NOMO-1 (cell line): ENCODE results near the gene DCLK2.
A peak's percentile ranks its signal among the peaks of the same experiment; 100 is the strongest.

ENCODE experiments used
- DNase-seq, 2 experiments: peaks; one replicate each; lab custom pipeline; 2025; ENCODE audit not compliant: unreplicated experiment in 2 of 2; lab: John Stamatoyannopoulos, UW

DCLK2 gene

DNA sequence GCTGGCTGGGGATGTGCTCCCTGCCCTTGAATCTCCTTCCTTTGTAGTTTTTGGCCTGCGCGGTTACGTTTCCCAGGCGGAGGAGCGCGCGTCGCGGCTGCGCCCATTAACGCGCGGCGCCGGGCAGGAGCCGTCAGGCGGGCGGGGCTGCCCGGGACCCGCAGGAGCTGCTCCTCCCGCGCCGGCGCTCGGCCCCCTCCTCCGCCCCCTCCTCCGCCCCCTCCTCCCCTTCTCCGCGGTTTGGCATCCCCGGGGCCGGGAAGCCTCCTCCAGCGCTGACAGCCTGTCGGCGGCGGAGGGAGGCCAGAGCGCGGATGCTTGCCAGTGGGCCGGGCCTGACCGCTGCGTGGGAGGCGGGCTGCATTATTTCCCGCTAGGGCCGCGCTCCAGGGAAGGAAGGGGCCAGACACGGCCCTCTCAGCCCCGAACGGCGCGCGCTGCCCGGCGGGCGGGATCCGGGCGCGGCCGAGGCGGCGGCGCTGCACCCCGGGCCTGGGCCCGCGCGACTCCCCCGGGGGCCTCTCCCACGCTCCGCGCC lies at the start of gene DCLK2:
DCLK2 (plus strand) TSS at position 405 of the 538 bp plus-strand sequence. CDS start 583 bp downstream, outside the sequence.
- no peak for DNase-seq

DNA sequence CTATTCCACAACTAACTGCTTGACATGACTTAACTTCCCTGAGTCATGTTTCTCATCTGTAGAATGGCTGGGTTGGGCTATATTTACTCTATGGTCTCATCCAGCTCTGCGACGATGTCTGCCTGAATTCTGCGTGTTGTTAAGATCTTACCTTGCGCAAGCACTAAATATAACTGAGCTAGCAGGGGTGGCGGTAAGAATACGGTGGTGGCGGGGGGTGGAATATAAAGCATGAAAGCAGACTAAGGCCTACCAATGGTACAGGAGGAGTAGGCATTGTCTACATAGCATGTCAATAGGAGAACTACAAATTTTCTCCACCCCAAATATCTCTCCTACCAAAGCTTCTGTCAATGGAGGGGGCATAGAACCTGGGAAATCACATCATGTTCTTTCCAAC lies 45.7 kb upstream of the DCLK2 start:
- DNase-seq, result no peak

DNA sequence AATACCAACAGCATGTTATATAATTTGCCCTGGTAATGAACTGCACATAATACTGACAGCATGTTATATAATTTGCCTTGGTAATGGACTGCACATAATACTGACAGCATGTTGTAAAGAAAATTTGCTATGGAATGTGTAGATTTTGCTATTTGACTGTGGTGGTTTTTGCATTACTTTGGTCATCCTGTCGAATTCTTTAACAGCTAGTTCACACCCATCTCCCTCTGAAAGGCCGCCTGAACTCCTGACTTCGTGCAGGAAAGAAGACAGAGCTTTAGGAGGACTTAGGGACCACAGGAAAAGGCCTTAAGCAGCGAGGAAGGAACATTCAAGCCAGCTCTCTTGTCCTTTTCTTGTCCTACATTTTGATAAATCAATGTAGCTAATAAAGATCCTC lies 45.2 kb upstream of the DCLK2 start:
- no peak for DNase-seq

DNA sequence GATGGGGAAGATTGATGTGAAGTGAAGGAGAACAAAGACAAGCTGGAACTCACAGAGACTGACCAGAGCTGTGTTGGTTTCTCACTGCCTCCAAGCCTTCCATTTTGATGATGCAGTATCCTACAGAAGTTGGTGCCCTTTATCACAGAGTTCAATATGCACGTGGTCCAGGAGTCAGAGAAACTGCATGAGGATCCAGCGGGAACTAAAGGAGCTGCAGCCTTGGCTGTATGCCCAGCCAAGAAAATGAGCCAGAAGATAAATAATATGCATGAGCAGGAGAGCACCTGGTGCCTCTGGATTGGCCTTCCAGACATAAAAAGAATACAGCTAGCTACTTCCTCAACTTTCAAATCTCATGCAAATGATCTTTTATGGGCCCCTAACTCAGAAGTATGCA lies 44.3 kb upstream of the DCLK2 start:
- no peak for DNase-seq

DNA sequence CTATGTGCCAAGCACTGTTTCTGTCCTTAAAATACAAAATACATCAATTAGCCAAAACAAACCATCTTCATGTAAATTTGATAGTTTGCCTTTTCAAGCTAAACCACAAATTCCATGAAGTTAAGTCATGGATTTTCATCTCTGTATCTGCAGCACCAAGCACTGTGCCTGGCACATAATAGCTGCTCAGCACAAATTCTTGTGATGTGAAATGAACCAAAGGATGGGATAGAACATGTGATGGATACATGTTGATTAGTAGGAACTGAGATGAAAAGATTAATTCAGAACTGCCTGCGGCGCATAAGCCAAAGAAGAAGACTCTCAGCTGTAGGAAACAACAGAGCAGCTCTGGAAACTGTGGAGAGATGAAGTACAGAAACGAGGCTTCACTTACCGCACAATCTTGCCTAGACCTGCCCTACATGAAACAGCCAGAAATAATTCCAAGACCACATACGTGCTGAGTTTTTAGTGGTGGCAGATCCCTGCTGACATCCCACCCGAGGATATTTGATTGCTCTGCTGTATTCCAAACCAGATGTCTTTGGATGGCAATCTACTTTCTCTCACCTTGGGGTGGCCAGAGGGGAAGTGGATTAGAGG lies 40.9 kb upstream of the DCLK2 start:
- no peak for DNase-seq

DNA sequence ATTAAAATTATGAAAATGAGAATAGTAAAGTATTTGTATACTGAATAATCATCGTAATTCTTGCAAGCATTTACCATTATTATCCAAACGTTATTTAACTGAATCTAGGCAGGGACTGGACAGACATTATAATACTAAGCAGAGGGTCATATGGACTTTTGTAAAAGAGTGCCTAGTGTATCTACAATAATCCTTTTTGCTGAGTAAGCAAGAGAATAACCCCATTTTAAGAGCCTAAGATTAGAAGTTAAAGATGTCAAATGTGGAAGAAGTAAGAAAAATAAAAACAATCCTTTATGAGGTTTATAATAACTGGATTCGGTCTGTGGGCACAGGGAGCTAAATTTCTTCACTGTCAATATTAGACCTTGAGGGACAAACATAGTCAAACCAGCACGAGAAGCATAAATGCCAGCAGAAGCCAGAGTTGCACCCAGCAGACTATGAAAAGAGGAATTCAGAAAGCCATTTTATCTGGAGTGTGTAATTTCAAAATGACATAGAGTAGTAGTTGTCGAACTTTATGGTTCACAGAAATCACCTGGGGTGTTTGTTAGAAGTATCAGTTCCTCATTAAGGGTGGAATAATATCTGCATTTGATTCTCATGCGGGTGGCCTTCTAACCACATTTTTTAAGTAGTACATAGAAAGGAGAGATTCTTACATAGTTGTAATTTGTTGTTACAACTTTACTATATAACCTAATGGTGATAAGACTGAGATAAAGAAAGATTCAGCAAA lies 39.7 kb upstream of the DCLK2 start:
- DNase-seq, result peak in 1 of 2 experiments; percentile 1

DNA sequence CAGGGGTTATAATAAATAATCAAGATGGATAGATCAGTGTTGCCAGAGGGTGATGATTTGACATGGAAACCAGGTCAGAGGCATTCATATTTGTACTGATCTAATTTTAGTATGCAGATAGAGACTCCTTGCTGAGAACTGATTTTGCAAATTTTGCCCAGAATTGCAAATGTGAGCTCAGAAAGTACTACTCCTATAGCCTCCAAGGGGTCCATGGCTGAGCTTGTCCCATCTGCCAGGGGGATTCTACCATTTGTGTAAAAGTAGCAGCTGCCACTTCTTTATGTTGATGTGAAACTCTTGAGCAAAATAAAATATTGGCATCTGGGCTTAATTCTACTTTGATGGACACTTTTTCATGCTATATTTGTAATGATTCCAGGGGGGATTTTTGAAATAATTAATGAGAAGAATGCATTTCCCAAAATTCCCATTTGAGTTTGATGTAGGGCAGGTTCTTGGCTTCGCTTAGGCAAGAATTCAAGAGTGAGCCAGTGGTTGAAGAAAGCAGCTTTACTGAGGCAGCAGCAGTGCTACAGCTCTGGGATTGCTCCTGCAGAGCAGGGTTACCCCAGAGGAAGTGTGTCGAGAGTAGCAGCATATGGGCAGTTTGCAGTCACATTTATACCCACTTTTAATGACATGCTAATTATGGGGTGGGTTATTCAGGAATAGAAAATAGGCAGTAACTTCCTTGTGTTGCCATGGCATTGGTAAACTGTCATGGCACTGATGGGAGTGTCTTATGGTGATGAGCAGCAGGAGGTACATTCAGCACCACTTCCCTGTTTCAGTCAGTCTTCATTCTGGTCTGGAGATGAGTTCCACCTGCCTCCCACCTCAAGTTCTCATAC lies 38.7 kb upstream of the DCLK2 start:
- DNase-seq, result no peak

DNA sequence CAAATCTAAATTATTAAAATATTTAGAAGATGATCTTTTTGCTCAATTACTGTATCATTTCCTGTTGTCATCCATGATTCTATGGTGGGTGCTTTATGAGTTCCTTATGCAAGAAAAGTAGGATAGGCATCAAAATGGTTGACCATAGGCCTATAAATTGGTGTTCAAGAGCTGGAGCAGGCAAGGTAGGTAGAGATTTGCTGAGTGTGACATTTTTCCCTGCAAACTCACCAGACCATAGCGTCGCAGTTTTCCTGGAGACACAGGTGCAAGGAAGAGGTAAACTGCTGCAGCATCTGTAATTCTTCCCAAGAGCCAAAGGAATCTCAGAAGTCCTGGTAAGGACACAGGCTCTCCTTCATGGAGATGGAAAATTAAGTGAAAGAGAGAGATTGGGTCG lies 33.7 kb upstream of the DCLK2 start:
- no peak for DNase-seq

DNA sequence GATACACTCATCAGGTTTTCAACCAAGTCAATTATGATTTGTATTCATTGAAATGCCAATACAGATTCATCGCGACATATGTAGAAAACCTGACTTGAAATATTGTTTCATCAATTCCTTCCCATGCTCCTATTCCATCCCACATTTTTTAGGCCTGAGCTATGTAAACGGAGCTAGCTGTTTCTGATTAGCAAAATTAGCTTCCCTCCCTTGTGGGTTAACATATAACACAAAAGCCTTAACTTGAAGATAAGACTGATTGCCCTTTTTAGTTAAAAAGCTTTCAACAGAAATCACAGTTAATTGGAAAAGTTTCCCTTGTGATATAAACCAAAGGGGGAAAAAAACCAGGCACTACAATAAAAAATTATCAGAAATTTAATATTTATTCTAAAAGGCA lies 32.8 kb upstream of the DCLK2 start:
- no peak for DNase-seq

DNA sequence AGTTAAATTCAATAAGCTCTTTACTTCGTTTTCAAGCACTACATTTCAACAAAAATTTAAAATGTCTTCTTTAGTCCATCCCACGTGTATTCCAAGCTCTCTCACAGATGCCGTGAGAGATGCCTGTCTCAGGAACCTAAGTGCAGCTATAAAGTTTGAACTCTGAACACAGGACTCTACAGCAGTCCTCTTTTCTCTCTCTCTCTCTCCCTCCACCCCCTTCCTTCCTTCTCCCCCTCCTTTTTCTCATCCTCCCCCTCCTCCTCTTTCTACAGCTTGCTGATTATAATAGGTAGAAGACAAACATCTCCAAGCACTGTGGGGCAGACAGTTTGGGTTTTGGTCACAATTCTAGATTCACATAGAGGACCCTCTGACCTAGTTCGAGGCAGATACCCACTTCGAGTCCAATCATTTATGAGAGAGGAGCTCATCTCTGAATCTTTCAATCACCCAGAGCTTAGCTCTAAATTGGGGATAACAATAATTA lies 31.5 kb upstream of the DCLK2 start:
- DNase-seq, result no peak

DNA sequence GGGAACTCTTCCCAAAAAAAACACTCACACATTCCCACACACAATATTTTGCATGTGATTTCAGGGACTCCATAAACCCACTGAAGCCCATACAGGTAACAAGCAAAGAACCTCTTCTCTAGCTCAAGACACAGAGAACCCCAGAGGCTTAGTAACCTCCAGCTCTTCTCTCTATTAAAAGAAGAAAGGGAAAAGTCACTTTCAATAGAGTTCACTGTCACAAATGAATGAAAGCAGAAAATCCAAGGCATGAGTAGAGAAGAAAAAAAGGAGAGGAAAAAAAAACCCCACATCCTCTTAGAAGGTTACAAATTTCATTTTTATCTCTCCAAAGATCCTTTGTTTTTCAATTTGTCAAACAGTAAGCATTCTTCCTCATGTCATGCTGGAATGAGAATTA lies 30.7 kb upstream of the DCLK2 start:
- DNase-seq, result no peak

DNA sequence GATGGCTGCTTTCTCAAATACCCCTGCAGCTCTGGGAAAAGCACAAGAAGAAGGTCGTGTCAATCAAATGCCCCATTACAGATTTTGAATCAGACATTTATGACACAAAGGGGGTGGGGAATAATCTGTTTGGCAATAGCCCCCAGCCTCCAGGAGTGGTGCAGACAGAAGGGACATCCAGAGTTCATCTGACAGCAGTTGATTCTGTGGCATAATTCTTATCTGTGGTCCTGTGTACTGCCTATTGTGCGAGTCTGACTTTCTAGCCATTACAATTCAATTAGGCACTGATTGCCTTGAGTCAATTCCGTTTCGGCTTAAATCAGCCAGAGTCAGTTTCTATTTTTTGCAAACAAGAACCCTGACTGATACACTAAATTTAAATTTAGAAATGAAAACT lies 28.6 kb upstream of the DCLK2 start:
- no peak for DNase-seq

DNA sequence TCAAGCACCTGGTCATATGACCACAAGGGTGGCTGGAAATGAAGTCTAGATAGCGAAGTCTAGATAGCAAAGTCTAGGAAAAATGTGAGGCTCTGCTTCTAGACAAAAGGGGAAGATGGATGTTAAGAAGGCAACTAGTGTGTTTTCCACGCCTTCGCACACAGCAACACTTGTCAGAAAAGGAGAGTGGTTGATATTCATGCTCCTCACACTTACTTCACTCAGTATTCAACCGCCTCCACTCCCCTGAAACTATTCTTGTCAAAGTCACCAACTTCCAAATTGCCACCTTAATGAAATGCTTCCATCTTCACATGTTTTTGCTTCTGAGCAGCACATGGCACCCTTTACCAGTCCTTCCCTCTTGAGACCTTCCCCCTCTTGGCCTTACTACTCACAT lies 27.7 kb upstream of the DCLK2 start:
- DNase-seq, result no peak

DNA sequence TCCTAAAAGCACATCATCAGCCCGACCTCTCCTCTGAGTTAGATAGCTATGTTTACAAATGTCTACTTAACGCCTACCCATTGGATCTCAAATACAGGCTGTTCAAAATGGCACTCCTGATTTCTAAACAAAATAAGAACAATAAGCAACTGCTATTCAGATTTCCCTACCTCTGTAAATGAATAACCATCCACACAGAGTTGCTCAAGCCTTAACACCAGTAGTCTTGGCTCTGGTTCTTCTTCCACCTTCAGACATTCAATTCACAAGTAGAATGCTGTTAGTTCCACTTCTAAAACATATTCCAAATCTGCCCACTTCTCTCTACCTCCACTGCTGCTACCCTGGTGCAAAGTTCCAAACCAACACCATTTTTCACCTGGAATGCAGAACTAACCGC lies 27.1 kb upstream of the DCLK2 start:
- DNase-seq, result no peak

DNA sequence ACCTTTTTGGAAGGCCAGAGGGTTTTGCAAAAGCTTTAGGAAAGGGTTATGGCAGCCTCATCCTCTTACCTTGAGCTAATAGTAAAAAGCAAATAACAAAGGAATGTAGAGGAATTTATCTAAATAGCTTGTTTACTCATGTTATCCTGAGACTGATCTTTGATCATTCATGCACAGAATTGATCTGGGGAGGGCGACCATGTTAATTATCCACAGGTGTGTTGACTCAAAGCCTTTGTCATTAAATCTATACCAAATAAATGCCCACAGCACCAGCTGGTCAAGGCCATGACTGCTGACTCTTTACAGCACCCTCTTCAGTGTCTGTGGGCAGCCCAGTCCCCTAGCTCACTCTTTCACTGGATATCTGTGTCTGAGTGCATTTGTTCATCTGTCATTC lies 22.8 kb upstream of the DCLK2 start:
- DNase-seq, result no peak

DNA sequence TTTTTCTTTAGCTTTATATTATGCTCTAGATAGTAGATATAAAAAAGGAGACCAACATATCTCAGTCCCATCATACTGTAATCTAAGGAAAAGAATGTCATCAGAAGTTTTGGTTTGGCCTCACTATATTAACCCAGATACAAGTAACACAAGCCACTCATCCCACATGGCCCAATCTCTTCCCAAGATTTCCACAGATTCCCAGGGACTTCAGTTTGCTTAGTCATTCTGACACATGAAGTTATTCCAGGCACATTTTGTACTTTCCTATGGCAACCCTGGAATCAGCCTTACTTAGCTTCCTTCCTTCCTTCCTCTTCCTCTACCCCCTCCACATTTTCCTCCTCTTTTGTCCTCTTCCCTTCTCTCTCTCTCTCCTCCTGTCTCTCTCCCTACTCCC lies 21.7 kb upstream of the DCLK2 start:
- DNase-seq, result no peak

DNA sequence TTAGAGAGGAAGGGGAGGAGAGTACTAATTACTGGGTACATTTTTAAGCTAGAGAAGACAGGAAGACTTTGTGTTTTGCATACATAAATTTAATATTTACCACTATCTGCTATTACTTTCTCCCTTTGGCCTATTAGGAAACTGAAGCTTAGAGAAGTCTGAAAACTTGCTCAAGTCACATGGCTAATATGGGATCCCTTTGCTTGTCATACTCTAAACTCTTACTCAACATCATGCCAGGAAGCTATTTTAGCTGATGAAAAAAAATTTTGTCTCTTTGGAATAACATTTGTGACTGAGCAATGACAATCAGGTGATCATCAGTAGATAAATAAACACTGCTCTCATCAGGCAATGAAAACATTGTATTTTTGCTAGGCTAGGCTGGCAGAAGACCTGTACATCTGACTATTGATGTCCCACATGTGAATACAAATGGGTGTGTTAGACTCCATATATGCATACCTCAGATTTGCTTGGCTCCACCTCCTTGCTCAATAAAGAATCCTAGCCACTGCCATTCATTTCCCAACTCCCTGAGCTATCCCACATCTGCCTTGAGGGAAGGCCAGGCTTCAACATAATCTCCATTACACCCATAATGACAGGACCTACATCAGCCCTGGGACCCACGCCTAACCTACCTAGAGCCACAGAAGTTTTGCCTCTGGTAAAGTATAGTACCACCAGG lies 17.0 kb upstream of the DCLK2 start:
- no peak for DNase-seq

DNA sequence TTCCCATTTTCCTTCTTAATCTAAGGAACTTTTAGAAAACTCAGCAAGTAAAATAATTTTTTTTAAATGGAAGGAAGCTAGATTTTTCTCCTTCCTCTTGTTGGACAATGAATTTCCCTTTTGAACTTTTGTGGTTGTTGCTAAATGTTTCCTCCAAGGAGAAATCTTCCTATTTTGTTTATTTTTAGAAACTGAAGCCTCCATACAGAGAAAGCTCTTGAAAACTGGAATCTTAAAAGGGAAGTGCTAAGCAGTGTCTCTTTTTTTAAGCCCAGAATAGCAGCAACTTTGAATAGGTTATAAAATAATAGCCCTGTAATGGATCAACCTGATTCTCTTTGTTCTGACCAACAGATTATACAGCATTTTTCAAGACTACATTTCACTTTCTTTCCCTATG lies 15.1 kb upstream of the DCLK2 start:
- no peak for DNase-seq

DNA sequence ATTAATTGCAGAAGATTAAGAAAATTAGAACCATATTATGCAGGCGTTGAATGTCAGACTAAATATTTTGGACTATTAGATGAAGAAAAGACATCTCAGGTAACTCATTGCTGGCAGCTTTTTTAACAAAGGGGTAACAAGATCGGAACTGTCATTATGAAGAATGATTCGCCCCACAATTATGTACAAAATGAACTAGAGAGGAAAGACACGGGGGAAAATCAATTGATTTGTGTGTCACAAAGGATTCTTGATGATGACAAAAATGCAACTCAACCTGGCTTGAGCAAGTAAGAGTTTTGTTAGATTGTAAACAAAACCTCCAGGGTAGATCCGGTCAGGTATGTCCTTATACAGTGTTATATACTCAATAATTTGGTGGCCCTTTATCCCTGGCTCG lies 12.5 kb upstream of the DCLK2 start:
- DNase-seq, result no peak

DNA sequence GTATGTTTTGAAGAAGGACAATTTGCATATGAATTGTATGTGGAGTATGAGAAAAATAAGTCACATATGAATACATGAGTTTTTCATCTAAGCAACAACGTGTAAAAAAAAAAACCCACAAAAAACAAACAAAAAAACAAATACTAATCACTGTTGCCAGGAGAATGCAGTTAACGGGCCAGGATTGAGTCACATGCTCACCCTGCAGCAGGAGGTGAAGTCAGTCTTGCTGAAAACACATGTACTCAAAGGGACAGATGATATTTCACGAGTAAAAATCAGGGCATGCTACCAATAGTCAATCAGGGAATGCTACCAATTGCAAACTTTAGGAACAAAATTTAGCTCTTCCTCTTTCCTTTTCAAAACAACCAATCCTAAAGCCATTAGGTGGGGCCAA lies 10.4 kb upstream of the DCLK2 start:
- no peak for DNase-seq
